HG03175 (cell line): ENCODE measurements around the gene MAGI2.

Experiments used
- ATAC-seq: cut with Tn5 transposase; IDR thresholded peaks from one replicate; pipeline ENCODE4 v1.9.1; 2021; ENCODE audit warnings: mild to moderate bottlenecking, moderate library complexity; ENCODE audit not compliant: unreplicated experiment

The MAGI2 gene

GRCh38 chr7:77985974-77986339 is 1467.5 kb downstream of the MAGI2 start:
- ATAC-seq = no peak

GRCh38 chr7:77985232-77985973 is 1468.1 kb downstream of the MAGI2 start:
- ATAC-seq = no peak

DNA sequence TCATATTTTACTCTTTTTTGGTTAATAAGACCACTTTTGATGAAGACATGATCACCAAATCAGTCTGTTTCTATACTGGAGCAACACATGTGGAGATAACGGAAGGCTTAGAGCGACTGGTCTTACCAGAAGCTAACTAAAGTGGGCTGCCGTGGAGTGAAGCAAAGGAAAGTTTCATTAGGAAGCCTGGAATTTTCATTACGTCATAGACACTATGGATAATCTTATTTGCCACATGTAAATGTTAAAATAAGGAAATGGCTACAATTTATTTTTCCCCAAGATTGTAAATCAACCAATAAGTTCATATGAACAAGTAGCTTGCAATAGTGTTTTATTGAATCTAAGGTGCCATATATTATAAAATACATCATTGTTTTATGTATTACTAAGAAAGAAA is 1469.5 kb downstream of the MAGI2 start:
- no peak for ATAC-seq

GRCh38 chr7:77982926-77983550 is 1470.4 kb downstream of the MAGI2 start:
- no peak for ATAC-seq

GRCh38 chr7:77980087-77980713 is 1473.3 kb downstream of the MAGI2 start:
- ATAC-seq = no peak

DNA sequence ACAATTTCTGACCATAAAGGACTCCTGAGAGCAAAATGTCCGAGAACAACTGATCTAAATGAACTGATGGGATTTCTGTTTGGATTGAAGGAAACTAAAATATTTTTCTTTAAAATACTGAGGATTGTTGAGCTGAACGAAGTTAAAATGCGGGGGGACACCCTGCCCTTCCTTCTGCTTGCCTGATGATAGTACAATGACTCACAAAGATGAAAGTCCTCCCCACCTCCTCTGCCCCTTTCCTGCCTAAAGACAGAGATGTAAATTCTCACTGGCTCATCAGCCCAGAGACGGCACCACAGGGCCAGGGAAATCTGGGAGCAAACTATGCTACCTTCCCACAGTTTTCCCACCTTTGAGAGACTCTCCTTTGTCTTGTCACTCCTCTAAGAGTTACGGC is 1474.2 kb downstream of the MAGI2 start:
- no peak for ATAC-seq

- ATAC-seq = no peak
Observed at GRCh38 chr7:77975672-77976480, 1477.6 kb downstream of the MAGI2 start.

GRCh38 chr7:77971726-77972125 is 1481.7 kb downstream of the MAGI2 start:
- no peak for ATAC-seq

DNA sequence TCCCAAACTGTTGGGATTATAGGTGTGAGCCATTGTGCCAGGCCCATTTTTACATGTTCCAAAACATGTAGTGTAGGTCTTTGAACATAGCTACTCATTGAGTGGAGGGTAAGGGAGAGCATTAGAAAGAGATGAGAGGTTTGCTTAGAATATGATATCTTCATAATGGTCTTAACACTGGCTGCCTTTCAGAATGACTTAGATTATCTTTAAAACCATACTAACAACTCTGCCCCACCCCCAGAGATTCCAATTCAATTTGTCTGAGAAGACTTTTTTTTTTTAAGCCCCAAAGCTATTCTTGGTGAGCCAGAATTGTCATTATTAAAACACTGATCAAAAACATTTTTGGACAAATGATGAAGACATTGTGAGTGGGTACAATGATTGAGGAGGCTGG is 1486.0 kb downstream of the MAGI2 start:
- ATAC-seq = no peak
